ENCODE measurements around the gene ZNF560.

DNA sequence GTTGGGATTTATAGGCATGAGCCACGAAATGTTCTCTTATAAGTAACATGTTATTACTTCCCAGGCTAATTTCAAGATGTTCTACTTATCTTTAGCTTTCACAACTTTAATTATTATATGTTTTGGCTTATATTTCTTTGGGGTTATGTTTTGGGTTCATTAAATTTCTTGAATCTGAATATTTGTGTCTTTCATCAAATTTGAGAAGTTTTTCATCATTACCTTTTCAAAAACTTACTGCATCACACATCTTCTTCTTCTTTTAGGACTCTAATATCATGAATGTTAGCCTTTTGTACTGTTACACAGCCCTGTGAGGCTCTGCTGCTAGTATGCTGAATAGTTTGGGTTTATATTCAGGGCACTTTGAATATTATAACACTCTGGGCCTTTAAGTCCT is 53.4 kb downstream of the ZNF560 start:
- TF ChIP-seq LARP7 (IDR thresholded peaks at IDR 0.05) (no peak), FOS (IDR thresholded peaks at IDR 0.05; ENCODE audit: borderline replicate concordance, extremely low read depth, insufficient read length) (no peak), EGR1 (IDR thresholded peaks at IDR 0.05; ENCODE audit: borderline replicate concordance in 1 of 2, low read depth in 2 of 2, low read length in 2 of 2) (no peak), RELA (IDR thresholded peaks at IDR 0.05; ENCODE audit: borderline replicate concordance, partially characterized antibody) (no peak), CHD2 (IDR thresholded peaks at IDR 0.05; ENCODE audit: borderline replicate concordance, low read depth, low read length) (no peak), BACH1 (IDR thresholded peaks at IDR 0.05; ENCODE audit: borderline replicate concordance) (no peak), GABPA (IDR thresholded peaks at IDR 0.05; ENCODE audit: low read depth) (no peak), SMC3 (IDR thresholded peaks at IDR 0.05; ENCODE audit: borderline replicate concordance, low read length) (no peak)
- TF ChIP-seq, protein P1, sequence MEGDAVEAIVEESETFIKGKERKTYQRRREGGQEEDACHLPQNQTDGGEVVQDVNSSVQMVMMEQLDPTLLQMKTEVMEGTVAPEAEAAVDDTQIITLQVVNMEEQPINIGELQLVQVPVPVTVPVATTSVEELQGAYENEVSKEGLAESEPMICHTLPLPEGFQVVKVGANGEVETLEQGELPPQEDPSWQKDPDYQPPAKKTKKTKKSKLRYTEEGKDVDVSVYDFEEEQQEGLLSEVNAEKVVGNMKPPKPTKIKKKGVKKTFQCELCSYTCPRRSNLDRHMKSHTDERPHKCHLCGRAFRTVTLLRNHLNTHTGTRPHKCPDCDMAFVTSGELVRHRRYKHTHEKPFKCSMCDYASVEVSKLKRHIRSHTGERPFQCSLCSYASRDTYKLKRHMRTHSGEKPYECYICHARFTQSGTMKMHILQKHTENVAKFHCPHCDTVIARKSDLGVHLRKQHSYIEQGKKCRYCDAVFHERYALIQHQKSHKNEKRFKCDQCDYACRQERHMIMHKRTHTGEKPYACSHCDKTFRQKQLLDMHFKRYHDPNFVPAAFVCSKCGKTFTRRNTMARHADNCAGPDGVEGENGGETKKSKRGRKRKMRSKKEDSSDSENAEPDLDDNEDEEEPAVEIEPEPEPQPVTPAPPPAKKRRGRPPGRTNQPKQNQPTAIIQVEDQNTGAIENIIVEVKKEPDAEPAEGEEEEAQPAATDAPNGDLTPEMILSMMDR (IDR thresholded peaks at IDR 0.05 in 2 of 3, conservative IDR thresholded peaks at IDR 0.05 in 1 of 3; ENCODE audit: control insufficient read depth in 2 of 3, extremely low read depth in 1 of 3, insufficient read depth in 1 of 3, low read depth in 3 of 3, low read length in 3 of 3) = no peak
- TF ChIP-seq, protein P2, sequence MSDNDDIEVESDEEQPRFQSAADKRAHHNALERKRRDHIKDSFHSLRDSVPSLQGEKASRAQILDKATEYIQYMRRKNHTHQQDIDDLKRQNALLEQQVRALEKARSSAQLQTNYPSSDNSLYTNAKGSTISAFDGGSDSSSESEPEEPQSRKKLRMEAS (IDR thresholded peaks at IDR 0.05; ENCODE audit: low read depth, low read length) = no peak

All from GM12878 (cell line).